ENCODE measurements around the gene GASK1A. TPM values are rescaled to one million over a fixed set of nuclear protein-coding genes. Genes with fewer than 3 reads are reported as not detected.

GASK1A gene
- total and polyA plus RNA-seq, 2 donors (not counting 3 experiments of a cell fraction or from before 2014, with no cell fraction given), result 0.04 TPM; not detected in 1

GRCh38 chr3:42988566-42988965 is 9.5 kb downstream of the GASK1A start:
- H3K36me3 ChIP-seq (ENCODE audit: control insufficient read depth in 2 of 2, extremely low read depth in 1 of 2, insufficient read depth in 2 of 2, low read length in 2 of 2), result no peaks in the 10 kb centered on the region
- no peak for TF ChIP-seq CTCF (IDR thresholded peaks at IDR 0.05; ENCODE audit: extremely low read depth in 1 of 2, insufficient read depth in 1 of 2, low read depth in 1 of 2, low read length in 2 of 2)
- TF ChIP-seq EZH2 (IDR thresholded peaks at IDR 0.05; ENCODE audit: borderline replicate concordance, low read depth, low read length, severe bottlenecking), result no peak
- TF ChIP-seq POLR2A (IDR thresholded peaks at IDR 0.05; ENCODE audit: low read depth, low read length), result no peak
- TF ChIP-seq JUN (IDR thresholded peaks at IDR 0.05; ENCODE audit: borderline replicate concordance, insufficient read depth, insufficient read length, low read depth), result no peak
- TF ChIP-seq, protein P1, sequence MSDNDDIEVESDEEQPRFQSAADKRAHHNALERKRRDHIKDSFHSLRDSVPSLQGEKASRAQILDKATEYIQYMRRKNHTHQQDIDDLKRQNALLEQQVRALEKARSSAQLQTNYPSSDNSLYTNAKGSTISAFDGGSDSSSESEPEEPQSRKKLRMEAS (IDR thresholded peaks at IDR 0.05; ENCODE audit: insufficient read depth, insufficient read length), result no peak
- H3K27ac ChIP-seq (ENCODE audit: insufficient read depth, low read depth, low read length), result no peak overlapping the region
- ChIA-PET POLR2A (no interaction called here), CTCF (no interaction called here)
- no peaks in the 10 kb centered on the region for H3K79me2 ChIP-seq (ENCODE audit: control insufficient read depth, insufficient read depth, low read length)
- H3K9ac ChIP-seq (replicated peaks; ENCODE audit: extremely low read depth, insufficient read depth, low read length), result no peak overlapping the region
- H3K4me3 ChIP-seq (replicated peaks in 1 of 3; ENCODE audit: insufficient read depth in 1 of 3, low read depth in 1 of 3, low read length in 3 of 3), result no peak overlapping the region
- no peaks in the 10 kb centered on the region for H4K20me1 ChIP-seq (replicated peaks; ENCODE audit: control insufficient read depth, extremely low read depth, insufficient read depth, low read length)
- H3K27me3 ChIP-seq (ENCODE audit: control insufficient read depth in 2 of 2, insufficient read depth in 2 of 2, low read length in 2 of 2), result peaks cover 0 to 7% of the 10 kb centered on the region in 2 experiments
- no peak overlapping the region for H3K4me2 ChIP-seq (ENCODE audit: insufficient read depth, low read length)
- DNase-seq (ENCODE audit: low read depth, low spot score) (no peak), FAIRE-seq (no peak)
- no peaks in the 10 kb centered on the region for H3K4me1 ChIP-seq (ENCODE audit: control insufficient read depth, extremely low read depth, insufficient read depth, low read length)
- H3K9me1 ChIP-seq (replicated peaks; ENCODE audit: control insufficient read depth, extremely low read depth, insufficient read depth, low read length), result no peaks in the 10 kb centered on the region
- intact Hi-C loops (cut with micrococcal nuclease) (no loop called here), dilution Hi-C loops (cut with MboI; ENCODE audit: extremely low pct_ligation_motif_present, low sequenced_read_pairs) (no loop called here)
- no TSS peak for BruUV-seq (replicated peaks)
- no peak overlapping the region for H2AFZ ChIP-seq (ENCODE audit: low read depth, low read length)
- H3K9me3 ChIP-seq (replicated peaks; ENCODE audit: control insufficient read depth, insufficient read depth, low read length), result no peaks in the 10 kb centered on the region

Data from endothelial cell of umbilical vein (primary cell).